ENCODE measurements around the gene CEP85L.

CEP85L gene

DNA sequence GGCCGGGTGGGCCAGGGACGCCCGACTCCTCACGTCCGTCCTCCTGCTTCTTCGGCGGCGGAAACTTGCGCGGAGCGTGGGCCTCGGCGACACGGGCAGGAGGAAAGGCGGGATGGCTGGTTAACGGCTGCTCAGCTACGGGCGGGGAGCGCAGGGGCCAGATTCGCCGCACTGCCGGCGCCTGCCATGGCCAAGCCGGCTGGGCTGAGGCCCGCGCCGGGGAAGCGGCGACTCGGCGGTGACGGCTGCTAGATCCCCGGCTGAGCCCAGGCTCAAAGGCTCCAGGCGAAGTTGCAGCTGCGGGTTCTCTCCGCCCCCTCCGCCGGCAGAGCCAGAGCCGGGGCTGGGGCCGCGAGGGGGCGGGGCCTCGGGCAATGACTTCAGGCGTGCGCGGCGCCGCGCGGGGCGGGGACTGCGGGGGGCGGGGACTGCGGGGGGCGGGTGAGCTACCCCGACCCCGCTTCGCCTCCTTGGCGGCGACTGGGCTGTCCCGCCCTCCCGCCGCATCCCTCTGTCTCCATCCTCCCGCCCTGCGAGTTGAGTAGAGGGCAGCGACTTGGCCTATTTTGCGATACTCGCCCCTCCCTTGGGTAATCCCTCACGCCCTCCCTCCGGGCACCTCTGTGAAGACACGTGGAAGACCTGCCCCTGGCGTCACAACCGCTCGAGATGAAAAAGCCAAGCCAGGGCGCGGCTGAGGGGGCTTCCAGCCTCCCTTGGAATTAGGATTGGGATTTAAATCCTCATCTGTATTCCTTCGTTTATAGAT lies at the start of gene CEP85L:
Gene CEP85L, minus strand, starts transcription at position 310 of the 769 bp plus-strand sequence. CDS start 322 bp downstream, outside the sequence.
- peak; percentile 96 for DNase-seq

DNA sequence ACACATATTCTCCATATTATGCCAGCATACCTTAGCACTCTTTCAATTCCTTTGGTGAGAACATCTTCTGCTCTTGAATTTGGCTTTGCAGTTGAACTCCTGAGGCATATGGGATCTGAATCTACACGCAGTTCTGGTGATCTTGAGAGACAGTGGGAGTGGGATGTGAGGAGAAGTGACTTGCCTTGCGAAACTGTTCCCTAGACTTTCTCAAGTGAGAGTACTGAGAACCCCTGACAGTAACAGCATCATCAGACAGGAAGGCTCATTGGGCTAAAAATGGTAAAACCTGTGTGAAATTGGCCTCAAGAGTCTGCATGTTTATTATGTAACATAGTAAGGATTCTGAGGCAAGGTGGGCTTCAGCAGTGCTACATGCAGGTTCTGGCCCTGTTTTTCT lies 49.1 kb upstream of the CEP85L start:
- DNase-seq = no peak

DNA sequence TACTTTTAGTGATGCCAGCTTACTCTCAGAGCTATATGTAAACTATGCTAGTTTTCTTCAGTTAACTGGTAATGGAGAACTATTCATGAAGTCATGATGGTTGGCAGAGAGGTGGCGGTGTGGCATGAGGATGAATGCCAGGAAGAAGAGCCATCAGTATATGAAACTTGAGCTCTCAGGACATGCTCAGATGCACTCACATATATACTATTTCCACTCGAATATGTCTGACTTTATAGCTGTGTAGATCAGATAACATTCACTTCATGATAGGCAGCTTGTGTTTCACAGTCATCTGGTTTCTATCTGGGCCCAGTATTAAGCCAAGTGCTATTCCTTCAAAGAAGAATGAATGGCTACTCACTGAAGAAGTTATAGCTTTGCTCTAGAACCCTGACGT lies 46.2 kb upstream of the CEP85L start:
- peak; percentile 32 for DNase-seq

DNA sequence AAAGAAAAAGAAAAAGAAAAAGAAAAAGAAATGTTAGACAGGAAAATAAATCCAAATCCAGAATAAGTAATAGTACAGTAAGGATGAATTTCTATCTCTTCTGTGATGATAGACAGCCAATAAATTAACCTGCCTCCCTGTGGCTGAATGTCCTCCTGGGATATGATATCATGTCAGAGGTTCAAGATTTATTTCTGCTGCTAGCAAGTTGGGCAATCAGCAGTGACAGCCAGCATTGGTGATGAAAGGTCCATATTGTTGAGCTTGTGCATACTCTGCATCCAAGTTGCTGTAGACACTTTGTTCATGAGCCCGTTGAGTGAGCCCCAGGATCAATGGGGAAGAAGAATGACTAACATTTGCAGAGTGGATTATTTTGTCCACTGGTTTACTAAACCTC lies 44.9 kb upstream of the CEP85L start:
- DNase-seq = no peak

DNA sequence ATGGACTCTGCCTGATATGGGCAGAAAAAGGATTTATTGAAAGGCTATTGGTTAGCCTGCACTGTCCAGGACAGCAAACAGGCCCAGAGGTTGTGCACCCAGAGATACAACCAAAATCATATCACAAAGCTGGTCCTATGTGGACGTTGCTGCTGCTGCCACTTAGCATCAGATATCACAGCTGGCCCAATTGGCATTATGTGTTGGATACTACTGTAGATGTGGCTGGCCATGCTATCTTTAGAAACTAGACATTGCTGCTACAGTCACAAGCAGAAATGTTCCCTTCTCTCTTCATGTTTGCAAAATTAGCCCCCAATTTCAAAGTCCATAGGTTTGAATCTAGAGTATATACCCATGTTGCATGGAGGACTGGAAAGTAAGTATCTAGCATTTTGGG lies 42.2 kb upstream of the CEP85L start:
- DNase-seq = no peak

DNA sequence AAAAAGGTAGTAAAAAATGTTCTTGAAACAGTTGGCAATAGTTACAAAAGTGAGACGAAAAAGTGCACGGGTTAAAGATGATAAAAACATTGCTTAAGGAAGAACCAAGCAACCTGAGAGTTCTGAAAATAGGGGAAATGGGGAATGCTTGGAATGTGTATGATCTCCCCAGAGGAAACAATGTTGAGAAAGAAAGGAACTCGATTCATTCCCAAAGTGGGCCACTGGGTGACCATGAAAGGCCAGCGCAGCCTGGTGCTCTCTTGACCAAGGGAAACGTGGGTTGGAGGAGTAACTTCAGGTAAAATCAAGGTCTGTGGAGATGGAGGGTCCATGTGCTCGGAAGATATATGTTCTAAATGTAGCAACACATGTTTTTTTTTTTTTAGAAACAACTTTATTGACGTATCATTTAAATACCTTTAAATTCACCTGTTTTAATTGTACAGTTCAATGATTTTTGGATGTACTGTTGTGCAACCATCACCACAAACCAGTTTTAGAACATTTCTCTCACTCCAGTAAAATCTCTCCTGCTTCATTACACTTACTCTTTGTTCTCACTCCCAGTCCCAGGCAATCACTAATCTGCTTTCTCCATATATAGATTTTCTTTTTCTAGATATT lies 34.5 kb upstream of the CEP85L start:
- no peak for DNase-seq

DNA sequence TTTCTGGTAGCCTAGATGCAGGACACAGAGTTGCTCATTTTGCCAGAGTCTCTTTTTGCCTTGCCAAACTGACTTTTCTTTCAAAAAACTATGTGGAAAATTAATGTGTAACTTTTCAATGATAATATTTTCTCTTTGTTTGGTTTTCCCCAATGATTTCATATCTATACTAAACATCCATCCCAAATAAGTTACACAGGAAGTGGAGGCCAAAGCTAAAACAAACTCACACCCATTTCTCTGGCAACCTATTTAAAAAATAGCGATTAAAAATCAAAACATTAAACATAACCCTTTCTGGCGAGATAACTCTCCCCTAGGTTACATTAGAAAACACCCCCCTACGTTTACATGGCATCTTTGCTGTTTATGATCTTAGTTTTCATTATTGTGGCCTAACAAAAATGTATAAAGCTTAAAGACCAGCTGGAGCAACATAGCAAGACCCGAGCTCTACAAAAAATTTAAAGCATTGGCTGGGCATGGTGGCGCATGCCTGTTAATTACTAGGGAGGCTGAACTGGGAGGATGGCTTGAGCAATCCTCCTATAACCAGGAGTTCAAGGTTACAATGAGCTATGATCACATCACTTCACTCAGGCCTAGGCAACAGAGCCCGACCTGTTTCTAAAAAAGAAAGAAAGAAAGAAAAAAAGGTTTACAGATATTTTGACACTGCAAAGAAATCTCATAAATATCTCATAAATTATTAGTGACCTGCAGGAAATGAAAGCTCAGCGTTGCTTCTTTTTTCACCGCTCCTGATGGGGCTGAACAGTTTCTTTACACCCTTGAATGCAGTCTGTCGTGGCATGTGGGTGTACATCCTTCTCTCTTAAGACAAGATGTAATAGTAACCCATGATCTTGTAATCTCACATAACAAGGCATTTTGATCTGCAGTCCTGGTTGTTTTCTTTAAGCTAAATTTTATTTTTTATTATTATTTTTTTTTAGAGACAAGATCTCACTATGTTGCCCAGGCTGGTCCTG lies 32.8 kb upstream of the CEP85L start:
- DNase-seq = no peak

GRCh38 chr6:118680452-118681095 lies 29.2 kb upstream of the CEP85L start:
- peak; percentile 21 for DNase-seq

- DNase-seq = no peak
These were observed 28.0 kb upstream of the CEP85L start for GRCh38 chr6:118679327-118679901.

DNA sequence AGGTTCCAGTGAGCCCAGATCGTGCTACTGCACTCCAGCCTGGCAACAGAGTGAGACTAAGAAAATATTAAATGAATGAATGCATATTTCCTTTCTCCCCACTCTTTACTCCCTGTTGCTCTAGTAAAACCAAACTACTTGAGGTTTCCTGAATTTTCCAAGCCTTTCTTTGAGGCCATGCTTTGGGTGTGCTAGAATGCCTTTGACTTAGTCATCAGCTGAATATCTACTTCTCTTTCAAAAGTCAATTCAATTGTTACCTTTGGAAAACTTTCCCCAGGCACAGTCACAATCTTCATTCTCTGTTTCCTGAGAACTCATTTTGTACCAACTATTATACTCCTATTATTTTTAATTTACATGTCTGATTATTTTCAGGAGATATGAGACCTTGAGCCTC lies 27.5 kb upstream of the CEP85L start:
- no peak for DNase-seq

GRCh38 chr6:118677193-118677592 lies 25.8 kb upstream of the CEP85L start:
- no peak for DNase-seq

DNA sequence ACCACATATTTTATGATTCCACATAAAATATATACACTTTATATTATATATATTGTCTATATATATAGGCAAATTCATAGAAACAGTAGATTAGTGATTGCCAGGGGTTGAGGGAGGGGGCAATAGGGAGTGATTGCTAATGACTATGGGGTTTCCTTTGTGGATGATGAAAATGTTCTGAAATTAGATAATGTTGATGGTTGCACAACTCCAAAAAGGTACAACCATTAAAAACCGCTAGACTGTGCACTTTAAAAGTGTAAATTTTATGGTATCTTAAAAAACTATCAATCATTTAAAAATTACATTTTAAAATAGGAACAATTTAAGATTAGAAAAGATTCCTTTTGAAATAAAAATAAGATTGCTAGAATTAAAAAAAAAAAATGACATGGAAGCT lies 23.8 kb upstream of the CEP85L start:
- no peak for DNase-seq

- no peak for DNase-seq
These were observed 23.4 kb upstream of the CEP85L start for GRCh38 chr6:118674772-118675171.

DNA sequence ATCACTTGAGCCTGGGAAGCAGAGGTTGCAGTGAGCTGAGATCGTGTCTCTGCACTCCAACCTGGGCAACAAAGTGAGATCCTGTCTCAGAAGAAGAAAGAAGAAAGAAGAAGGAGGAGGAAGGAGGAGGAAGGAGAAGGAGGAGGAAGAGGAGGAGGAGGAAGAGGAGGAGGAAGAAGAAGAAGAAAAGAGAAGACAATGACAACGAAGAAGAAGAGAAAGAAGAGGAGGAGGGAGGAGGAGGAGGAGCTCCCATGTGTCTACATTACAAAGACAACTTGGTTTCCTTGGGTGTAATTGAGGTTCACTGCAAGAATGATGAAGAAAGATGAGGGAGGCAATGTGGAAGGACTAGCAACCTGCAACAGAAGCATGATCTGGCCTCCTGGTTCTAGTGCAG lies 21.3 kb upstream of the CEP85L start:
- DNase-seq = no peak

DNA sequence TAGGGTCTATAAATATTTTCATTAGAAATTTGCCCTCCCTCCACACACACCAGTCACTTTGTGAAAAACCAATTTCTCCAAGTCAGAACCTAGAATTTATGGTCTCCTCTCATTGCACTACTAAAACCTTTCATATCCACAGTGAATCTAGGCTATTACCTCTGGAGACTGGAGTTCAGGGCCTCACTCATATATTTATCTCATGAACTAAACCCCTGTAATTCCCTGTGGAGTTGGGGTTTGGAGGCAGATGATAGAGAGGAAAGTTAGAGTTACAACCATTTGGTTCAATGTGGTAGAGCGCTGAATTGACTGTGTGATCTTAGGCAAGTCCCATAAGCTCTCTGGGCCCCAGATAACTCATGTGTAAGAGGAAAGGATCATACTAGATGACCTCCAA lies 18.2 kb upstream of the CEP85L start:
- no peak for DNase-seq

GRCh38 chr6:118668761-118669385 lies 17.5 kb upstream of the CEP85L start:
- DNase-seq = no peak

- no peak for DNase-seq
These were observed 16.6 kb upstream of the CEP85L start for GRCh38 chr6:118667988-118668387.

- peak; percentile 59 for DNase-seq
These were observed 13.6 kb upstream of the CEP85L start for GRCh38 chr6:118665011-118665410.

- DNase-seq = no peak
These were observed 12.9 kb upstream of the CEP85L start for GRCh38 chr6:118663993-118664985.

- DNase-seq = no peak
These were observed 10.4 kb upstream of the CEP85L start for GRCh38 chr6:118661831-118662230.

- DNase-seq = peak; percentile 78
These were observed 8.8 kb upstream of the CEP85L start for GRCh38 chr6:118660218-118660569.

Data from CD4-positive, alpha-beta T cell treated with Interleukin-6 for 4 hours (primary cell).